ENCODE data around the gene SGPP2. TPM values are rescaled to one million over a fixed set of nuclear protein-coding genes. Genes with fewer than 3 reads are reported as not detected.

SGPP2 gene
- total and polyA plus RNA-seq, 2 of the 4 experiments (the other 2 are of a cell fraction) = not detected

DNA sequence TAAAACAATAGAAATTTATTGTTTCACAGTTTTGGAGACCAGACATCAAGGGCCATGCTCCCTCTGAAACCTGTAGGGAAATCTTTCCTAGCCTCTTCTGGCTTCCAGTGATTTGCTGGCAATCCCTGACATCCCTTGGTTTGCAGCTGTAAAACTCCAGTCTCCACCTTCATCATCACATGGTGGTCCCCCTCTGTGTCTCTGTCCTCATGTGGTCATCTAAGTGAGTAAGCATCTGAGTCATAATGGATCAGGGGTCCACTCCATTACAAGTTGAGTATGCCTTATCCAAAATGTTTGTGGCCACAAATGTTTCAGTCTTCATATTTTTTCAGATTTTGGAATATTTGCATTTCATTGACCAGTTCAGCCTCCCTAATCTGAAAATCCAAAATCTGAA lies 5.6 kb upstream of the SGPP2 start:
- no peak overlapping the region for H3K4me3 ChIP-seq (ENCODE audit: insufficient read depth, low read depth, low read length)
- intact Hi-C loops (cut with micrococcal nuclease) = no loop called here
- H4K20me1 ChIP-seq (ENCODE audit: insufficient read depth, low read length) = no peaks in the 10 kb centered on the region
- in situ Hi-C loops (cut with MboI; ENCODE audit: low sequenced_read_pairs) = no loop called here
- H4K5ac ChIP-seq (ENCODE audit: low read depth, low read length) = no peak overlapping the region
- CTCF ChIA-PET = interaction anchor here (0.6 kb wide), 1 partner anchor 30 kb away, joined by 3 read pairs; no protein-coding TSS in a partner anchor
- H3K27me3 ChIP-seq (ENCODE audit: control insufficient read depth, insufficient read depth, low read length) = peaks cover 8% of the 10 kb centered on the region
- no peak overlapping the region for H3K23ac ChIP-seq (ENCODE audit: low read depth, low read length)
- no peak overlapping the region for H3K18ac ChIP-seq (ENCODE audit: low read depth, low read length)
- DNase-seq (no peak), ATAC-seq (ENCODE audit: low read depth) (no peak)
- POLR2A ChIA-PET (ENCODE audit: unreplicated experiment) = no interaction called here
- no peak overlapping the region for H4K8ac ChIP-seq (ENCODE audit: low read depth in 2 of 2, low read length in 2 of 2)
- H2BK20ac ChIP-seq (ENCODE audit: low read depth, low read length) = no peak overlapping the region
- no peak overlapping the region for H3K56ac ChIP-seq (ENCODE audit: extremely low read depth, insufficient read depth, low read length)
- H3K27ac ChIP-seq (ENCODE audit: insufficient read depth, low read length) = no peak overlapping the region
- dilution Hi-C loops (cut with HindIII; ENCODE audit: low sequenced_read_pairs, unreplicated experiment) = no loop called here
- no peak overlapping the region for H2AFZ ChIP-seq (replicated peaks; ENCODE audit: low read length, poor library complexity)
- no peak overlapping the region for H3K4ac ChIP-seq (ENCODE audit: low read depth, low read length)
- no peak overlapping the region for H2BK15ac ChIP-seq (ENCODE audit: low read depth, low read length)
- no peak overlapping the region for H3K4me2 ChIP-seq (ENCODE audit: low read depth, low read length)
- H2AK9ac ChIP-seq (replicated peaks; ENCODE audit: low read depth, low read length, poor library complexity) = no peak overlapping the region
- H2AK5ac ChIP-seq (ENCODE audit: low read depth, low read length) = no peak overlapping the region
- TF ChIP-seq RAD21 (IDR thresholded peaks at IDR 0.05; ENCODE audit: low read length) (no peak), RFX5 (IDR thresholded peaks at IDR 0.05; ENCODE audit: low read depth, low read length) (no peak), SMC3 (IDR thresholded peaks at IDR 0.05; ENCODE audit: low read depth, low read length) (no peak), MAZ (IDR thresholded peaks at IDR 0.05; ENCODE audit: borderline replicate concordance, low read depth, low read length) (no peak), CEBPB (IDR thresholded peaks at IDR 0.05; ENCODE audit: low read depth, low read length) (no peak), MAFK (IDR thresholded peaks at IDR 0.05; ENCODE audit: low read depth, low read length) (no peak), RCOR1 (IDR thresholded peaks at IDR 0.05; ENCODE audit: insufficient replicate concordance, low read length) (no peak), BHLHE40 (IDR thresholded peaks at IDR 0.05; ENCODE audit: low read depth, low read length) (no peak)
- TF ChIP-seq, protein P1, sequence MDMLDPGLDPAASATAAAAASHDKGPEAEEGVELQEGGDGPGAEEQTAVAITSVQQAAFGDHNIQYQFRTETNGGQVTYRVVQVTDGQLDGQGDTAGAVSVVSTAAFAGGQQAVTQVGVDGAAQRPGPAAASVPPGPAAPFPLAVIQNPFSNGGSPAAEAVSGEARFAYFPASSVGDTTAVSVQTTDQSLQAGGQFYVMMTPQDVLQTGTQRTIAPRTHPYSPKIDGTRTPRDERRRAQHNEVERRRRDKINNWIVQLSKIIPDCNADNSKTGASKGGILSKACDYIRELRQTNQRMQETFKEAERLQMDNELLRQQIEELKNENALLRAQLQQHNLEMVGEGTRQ (IDR thresholded peaks at IDR 0.05; ENCODE audit: low read depth, low read length) = no peak
- no peak overlapping the region for H2BK120ac ChIP-seq (ENCODE audit: low read depth, low read length)
- H4K91ac ChIP-seq (ENCODE audit: insufficient read depth, low read depth, low read length) = no peak overlapping the region
- no TSS peak for BruUV-seq (replicated peaks)
- no peaks in the 10 kb centered on the region for H3K9me1 ChIP-seq (ENCODE audit: insufficient read depth, low read length)
- no peaks in the 10 kb centered on the region for H3K4me1 ChIP-seq (ENCODE audit: control insufficient read depth, insufficient read depth, low read length)
- no peak overlapping the region for H3K9ac ChIP-seq (ENCODE audit: low read depth, low read length)
- H3K14ac ChIP-seq (replicated peaks; ENCODE audit: low read depth, low read length) = no peak overlapping the region
- H3K36me3 ChIP-seq (ENCODE audit: control insufficient read depth, insufficient read depth, low read length) = no peaks in the 10 kb centered on the region
- H3K79me1 ChIP-seq (ENCODE audit: low read depth in 1 of 2, low read length in 2 of 2) = no peaks in the 10 kb centered on the region
- no peak overlapping the region for H2BK5ac ChIP-seq (ENCODE audit: low read depth, low read length, poor library complexity, severe bottlenecking)
- H3K9me3 ChIP-seq (ENCODE audit: control insufficient read depth, insufficient read depth, low read length) = no peaks in the 10 kb centered on the region; the same call in 1 of the 2 replicates

Measured in IMR-90 (cell line).